ENCODE data around the gene FCRLA.

DNA sequence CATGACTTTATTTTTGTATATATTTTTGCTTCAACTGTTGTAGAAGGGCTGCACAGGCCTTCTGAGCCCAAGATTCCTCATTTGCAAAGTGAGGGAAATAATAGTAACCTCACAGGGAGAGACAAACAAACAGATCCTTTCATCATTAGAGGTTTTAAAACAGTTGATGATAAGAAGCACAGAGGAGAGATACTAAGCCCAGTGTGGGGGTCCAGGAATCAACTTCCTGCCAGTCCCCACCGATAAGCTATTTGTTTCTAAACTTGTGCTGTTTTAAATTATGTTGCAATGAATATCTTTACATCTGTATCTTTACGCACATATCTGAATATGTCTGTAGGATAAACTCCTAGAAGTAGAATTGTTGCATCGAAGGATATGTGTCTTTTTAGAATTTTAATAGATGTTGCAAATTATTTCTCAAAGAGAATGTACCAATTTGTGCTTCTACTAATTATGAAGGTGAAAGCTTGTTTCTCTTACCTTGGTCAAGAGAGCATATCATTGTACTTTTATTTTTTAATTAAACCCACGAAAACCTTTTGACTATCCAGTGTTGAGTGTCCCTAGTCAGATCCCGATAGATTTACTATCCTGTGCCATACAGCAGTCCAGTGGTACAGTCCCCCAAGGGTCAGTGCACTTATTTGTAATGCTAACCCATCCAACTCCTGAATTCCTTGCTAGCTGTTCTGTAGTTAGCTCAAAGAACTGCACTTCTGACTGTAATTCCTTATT, 25.1 kb downstream of the FCRLA start:
- no peak for TF ChIP-seq POLR2A (IDR thresholded peaks at IDR 0.05)
- TF ChIP-seq, protein P1, sequence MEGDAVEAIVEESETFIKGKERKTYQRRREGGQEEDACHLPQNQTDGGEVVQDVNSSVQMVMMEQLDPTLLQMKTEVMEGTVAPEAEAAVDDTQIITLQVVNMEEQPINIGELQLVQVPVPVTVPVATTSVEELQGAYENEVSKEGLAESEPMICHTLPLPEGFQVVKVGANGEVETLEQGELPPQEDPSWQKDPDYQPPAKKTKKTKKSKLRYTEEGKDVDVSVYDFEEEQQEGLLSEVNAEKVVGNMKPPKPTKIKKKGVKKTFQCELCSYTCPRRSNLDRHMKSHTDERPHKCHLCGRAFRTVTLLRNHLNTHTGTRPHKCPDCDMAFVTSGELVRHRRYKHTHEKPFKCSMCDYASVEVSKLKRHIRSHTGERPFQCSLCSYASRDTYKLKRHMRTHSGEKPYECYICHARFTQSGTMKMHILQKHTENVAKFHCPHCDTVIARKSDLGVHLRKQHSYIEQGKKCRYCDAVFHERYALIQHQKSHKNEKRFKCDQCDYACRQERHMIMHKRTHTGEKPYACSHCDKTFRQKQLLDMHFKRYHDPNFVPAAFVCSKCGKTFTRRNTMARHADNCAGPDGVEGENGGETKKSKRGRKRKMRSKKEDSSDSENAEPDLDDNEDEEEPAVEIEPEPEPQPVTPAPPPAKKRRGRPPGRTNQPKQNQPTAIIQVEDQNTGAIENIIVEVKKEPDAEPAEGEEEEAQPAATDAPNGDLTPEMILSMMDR (IDR thresholded peaks at IDR 0.05): no peak
